ENCODE results near the gene HEATR9.

The HEATR9 gene

DNA sequence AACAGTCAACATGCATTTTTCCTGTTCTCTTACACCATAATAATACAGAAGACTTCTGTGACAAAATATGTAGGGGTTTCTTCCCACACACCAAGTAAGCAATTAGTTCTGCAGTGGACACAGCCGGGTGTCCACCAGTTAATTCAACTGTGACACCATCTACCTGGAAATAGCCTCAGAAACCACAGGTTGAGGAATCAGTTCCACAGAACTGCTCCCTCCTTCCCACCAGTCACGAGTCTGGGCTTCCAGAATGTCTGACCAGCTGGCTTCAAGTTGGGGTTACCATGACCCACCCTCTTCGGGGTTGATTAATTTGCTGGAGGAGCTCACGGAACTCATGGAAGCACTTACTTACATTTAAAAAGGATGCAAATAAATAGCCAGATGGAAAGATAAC is 25.1 kb upstream of the HEATR9 start:
- TF ChIP-seq, protein P1, sequence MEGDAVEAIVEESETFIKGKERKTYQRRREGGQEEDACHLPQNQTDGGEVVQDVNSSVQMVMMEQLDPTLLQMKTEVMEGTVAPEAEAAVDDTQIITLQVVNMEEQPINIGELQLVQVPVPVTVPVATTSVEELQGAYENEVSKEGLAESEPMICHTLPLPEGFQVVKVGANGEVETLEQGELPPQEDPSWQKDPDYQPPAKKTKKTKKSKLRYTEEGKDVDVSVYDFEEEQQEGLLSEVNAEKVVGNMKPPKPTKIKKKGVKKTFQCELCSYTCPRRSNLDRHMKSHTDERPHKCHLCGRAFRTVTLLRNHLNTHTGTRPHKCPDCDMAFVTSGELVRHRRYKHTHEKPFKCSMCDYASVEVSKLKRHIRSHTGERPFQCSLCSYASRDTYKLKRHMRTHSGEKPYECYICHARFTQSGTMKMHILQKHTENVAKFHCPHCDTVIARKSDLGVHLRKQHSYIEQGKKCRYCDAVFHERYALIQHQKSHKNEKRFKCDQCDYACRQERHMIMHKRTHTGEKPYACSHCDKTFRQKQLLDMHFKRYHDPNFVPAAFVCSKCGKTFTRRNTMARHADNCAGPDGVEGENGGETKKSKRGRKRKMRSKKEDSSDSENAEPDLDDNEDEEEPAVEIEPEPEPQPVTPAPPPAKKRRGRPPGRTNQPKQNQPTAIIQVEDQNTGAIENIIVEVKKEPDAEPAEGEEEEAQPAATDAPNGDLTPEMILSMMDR (IDR thresholded peaks at IDR 0.05; ENCODE audit: low read depth, low read length): no peak
- no peak overlapping the region for H3K4me3 ChIP-seq (ENCODE audit: low read depth, low read length)

DNA sequence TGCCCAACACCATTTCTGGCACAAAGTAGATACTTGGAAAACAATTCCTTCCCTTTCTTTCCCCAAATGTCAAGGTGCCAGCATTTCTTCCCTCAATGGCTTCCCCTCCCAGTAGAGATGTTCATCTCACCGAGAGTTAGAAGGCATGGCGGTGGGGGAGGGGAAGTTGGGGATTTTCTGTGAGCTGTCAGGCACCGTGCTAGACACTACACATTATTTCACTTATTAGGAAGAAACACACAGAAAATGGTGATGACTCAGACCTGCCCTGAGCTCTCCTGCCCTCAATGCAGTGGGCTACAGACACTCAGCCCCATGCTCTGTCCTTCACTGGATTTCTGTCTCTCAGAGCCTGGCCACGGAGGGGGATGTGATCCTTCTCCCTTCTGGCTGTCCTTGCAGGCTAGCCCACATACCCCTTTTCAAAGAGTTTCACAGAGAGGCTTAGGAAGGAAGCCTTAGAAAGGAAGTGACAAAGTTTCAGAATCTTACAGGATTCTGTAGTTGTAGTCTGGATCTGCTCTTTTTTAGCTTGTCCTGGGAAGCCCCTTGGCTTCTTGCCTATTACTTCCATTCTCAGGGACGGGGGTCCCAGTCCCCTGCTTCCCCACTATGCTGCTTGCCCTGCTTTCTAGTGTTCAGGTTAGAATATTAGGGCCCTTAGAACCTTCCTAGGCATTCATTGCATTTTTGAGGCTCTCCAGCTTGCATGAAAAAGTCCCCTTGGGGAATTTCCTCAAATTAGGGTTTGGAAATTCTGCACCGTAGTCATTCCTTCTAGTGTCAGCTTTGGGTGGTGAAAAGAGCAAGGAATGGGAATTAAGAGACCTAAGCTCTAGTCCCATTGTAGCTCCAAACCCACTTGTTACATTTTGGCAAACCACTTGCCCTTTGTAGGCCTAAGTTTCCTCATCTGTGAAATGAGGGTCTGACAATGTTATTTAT is 23.7 kb upstream of the HEATR9 start:
- TF ChIP-seq, protein P1 (IDR thresholded peaks at IDR 0.05; ENCODE audit: low read depth, low read length): no peak
- no peak overlapping the region for H3K4me3 ChIP-seq (ENCODE audit: low read depth, low read length)

DNA sequence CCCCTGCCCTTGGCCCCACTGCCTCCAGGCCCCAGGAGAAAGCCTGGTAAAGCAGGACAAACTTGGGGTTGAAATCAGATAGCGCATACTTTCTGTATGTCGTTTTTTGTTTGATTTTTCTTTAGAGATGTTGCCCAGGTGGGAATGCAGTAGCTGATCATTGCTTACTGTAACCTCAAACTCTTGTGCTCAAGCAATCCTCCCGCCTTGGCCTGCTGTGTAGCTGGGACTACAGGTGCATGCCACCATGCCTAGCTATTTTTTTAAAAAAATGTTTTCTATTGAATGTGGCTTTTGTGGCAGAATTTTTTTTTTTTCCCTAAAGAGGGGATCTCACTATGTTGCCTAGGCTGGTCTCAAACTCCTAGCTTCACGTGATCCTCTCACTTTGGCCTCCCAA is 22.6 kb upstream of the HEATR9 start:
- no peak overlapping the region for H3K4me3 ChIP-seq (ENCODE audit: low read depth, low read length)

DNA sequence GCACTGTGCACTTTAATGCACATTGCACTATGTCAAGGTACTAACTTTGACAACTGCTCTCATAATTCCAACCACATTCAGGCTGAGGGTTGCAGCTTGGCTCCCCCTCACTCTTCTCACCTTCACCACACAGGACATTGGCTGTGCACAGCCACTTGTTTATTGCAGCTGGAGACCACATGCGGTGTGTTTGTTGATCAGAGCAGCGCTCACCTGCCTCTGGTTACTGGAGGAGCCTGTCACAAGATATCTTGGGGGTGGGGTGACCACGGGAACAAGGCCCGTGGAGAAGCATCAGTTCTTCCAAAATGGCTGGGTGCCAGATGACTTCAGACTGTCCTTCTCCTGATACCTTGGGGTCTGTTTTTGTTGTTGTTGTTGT is 22.1 kb upstream of the HEATR9 start:
- TF ChIP-seq, protein P1 (IDR thresholded peaks at IDR 0.05; ENCODE audit: low read depth, low read length): no peak
- H3K4me3 ChIP-seq (ENCODE audit: low read depth, low read length): no peak overlapping the region

More for the DNA sequence above, 22.6 kb upstream of the HEATR9 start:
- TF ChIP-seq, protein P1 (IDR thresholded peaks at IDR 0.05; ENCODE audit: low read depth, low read length): no peak

DNA sequence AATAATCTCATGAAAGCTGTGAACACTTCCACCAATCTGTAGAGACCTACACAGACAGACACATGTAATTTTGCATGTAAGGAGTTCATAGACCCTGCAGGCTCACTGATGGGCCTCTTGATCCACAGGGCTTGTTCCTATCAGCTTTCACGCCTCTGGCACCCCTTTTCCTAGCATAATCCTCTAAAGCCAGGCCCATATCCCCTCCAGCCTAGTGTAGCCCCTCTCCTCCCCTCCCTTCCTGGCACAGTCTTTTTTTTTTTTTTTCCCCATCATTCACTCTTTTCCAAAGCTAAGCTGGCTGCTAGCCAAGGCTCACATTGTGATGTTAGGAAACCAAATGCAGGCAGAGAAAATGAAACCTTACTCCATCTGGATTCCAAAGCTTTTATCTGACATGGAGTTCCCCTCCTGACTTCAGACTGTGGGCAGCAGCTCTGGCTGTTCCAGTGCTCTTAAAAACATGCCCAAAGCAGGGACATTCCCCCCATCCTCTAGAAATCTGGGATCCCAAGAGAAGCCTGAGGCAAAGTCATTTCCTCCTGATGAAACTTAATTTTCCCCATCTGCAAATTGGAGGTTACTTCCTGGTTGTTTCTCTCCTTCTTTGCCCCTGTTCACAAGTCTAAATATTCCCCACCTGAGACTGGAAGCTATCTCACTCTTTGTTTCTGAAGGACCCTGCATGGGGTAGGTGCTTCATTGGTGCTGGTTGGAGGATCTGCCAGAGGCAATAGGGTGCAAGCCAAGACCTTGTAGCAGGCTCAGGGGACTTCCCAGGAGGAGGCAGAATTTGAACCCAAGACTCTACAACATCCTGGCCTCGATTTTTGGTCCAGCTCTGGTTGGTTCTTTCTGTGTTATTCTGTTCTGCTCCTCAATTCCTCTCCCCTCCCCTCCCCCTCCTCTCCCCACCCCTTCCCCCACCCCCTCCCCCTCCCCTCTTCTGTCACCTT is 21.4 kb upstream of the HEATR9 start:
- TF ChIP-seq, protein P1 (IDR thresholded peaks at IDR 0.05; ENCODE audit: low read depth, low read length): no peak
- H3K4me3 ChIP-seq (ENCODE audit: low read depth, low read length): no peak overlapping the region

DNA sequence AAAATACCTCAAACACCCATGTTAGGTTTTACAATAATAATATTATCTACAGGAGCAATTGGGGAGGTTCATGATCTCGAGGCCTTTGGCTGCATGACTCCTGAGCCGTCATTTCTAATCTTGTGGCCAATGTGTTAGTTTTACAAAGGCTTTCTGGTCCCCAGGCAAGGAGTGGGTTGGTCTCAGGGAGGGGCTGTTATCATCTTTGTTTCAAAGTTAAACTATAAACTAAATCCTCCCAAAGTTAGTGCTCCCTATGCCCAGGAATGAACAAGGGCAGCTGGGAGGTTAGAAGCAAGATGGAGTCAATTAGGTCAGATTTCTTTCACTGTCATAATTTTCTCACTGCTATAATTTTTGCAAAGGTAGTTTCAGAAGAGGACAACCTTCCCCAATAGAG is 20.6 kb upstream of the HEATR9 start:
- no peak overlapping the region for H3K4me3 ChIP-seq (ENCODE audit: low read depth, low read length)
- TF ChIP-seq, protein P1 (IDR thresholded peaks at IDR 0.05; ENCODE audit: low read depth, low read length): no peak

Data from WI38 (cell line).